Neural progenitor cell (in vitro differentiated cells): ENCODE data around the gene FAM163B. TPM values are rescaled to one million over a fixed set of nuclear protein-coding genes. Genes with fewer than 3 reads are reported as not detected.

Experiments
- DNase-seq: peaks from one replicate; pipeline ENCODE4 v3.0.0-alpha.2; 2016; ENCODE audit warnings: low spot score
- H2AFZ ChIP-seq: fragments of 200-600 bp; sonication (generic); replicated peaks from 2 replicates; pipeline ENCODE4 v1.6.1; 2016; ENCODE audit warnings: antibody characterized with exemption
- H3F3A ChIP-seq: fragments of 200-600 bp; sonication (generic); 2 replicates; pipeline ENCODE4 v1.6.1; 2016; ENCODE audit warnings: antibody characterized with exemption, low read depth
- H3K27ac ChIP-seq: fragments of 200-600 bp; sonication (generic); 2 replicates; pipeline ENCODE4 v1.5.1; 2016; ENCODE audit warnings: mild to moderate bottlenecking
- H3K27me3 ChIP-seq: fragments of 200-600 bp; sonication (generic); 2 replicates; pipeline ENCODE4 v1.6.1; 2016; ENCODE audit warnings: mild to moderate bottlenecking, moderate library complexity
- H3K36me3 ChIP-seq: fragments of 200-600 bp; sonication (generic); 2 replicates; pipeline ENCODE4 v1.5.1; 2016
- H3K4me1 ChIP-seq: fragments of 200-600 bp; sonication (generic); 2 replicates; pipeline ENCODE4 v1.6.1; 2016; ENCODE audit warnings: mixed run types
- H3K4me2 ChIP-seq: fragments of 200-600 bp; sonication (generic); 2 replicates; pipeline ENCODE4 v1.6.1; 2016
- H3K4me3 ChIP-seq: fragments of 200-600 bp; sonication (generic); 2 replicates; pipeline ENCODE4 v1.5.1; 2016
- H3K79me2 ChIP-seq: fragments of 200-600 bp; sonication (generic); 2 replicates; pipeline ENCODE4 v1.6.1; 2016; ENCODE audit warnings: low read depth
- H3K9ac ChIP-seq: fragments of 200-600 bp; sonication (generic); 2 replicates; pipeline ENCODE4 v1.6.1; 2016
- H3K9me3 ChIP-seq: fragments of 200-600 bp; sonication (generic); 2 replicates; pipeline ENCODE4 v1.5.1; 2016; ENCODE audit warnings: low read depth
- H4K20me1 ChIP-seq: fragments of 200-600 bp; sonication (generic); 2 replicates; pipeline ENCODE4 v1.6.1; 2016; ENCODE audit warnings: low read depth
- H3K27ac Mint-ChIP-seq: 3 replicates; pipeline ENCODE4 v1.8.0; 2021; ENCODE audit warnings: mixed read lengths
- H3K27me3 Mint-ChIP-seq: 2 replicates; pipeline ENCODE4 v1.8.0; 2022; ENCODE audit warnings: low read depth, mild to moderate bottlenecking, inconsistent platforms, moderate library complexity, mixed read lengths; ENCODE audit not compliant: insufficient read depth
- H3K36me3 Mint-ChIP-seq: 3 replicates; pipeline ENCODE4 v1.8.0; 2021; ENCODE audit warnings: mixed read lengths
- H3K4me1 Mint-ChIP-seq: 3 replicates; pipeline ENCODE4 v1.8.0; 2021; ENCODE audit warnings: mixed read lengths
- H3K4me3 Mint-ChIP-seq: 3 replicates; pipeline ENCODE4 v1.8.0; 2021; ENCODE audit warnings: mild to moderate bottlenecking, moderate library complexity, mixed read lengths
- H3K9me3 Mint-ChIP-seq: 3 replicates; pipeline ENCODE4 v1.8.0; 2020; ENCODE audit warnings: mixed read lengths
- EZH2 ChIP-seq: fragments of 200-600 bp; sonication (generic); IDR thresholded peaks from 2 replicates; pipeline ENCODE4 v1.6.1; 2017; ENCODE audit warnings: antibody characterized with exemption, mild to moderate bottlenecking, moderate library complexity
- EZH2phosphoT487 ChIP-seq: fragments of 200-600 bp; sonication (generic); IDR thresholded peaks from 2 replicates; pipeline ENCODE4 v1.6.1; 2017; ENCODE audit warnings: antibody characterized with exemption
- total RNA-seq: library from RNA; depleted of rRNA; stranded (reverse); fragments of >200 nt; gene quantifications from 2 replicates; pipeline ENCODE4 v1.2.3, GENCODE V29; 2015; ENCODE audit warnings: low replicate concordance
- TF ChIP-seq, protein P1 (sequence below): fragments of 200-600 bp; sonication (generic); IDR thresholded peaks from 2 replicates; pipeline ENCODE4 v1.5.1; 2017; ENCODE audit warnings: antibody characterized with exemption, mild to moderate bottlenecking

The FAM163B gene
- total RNA-seq, 1 donor from 2014 or later, result not detected

DNA sequence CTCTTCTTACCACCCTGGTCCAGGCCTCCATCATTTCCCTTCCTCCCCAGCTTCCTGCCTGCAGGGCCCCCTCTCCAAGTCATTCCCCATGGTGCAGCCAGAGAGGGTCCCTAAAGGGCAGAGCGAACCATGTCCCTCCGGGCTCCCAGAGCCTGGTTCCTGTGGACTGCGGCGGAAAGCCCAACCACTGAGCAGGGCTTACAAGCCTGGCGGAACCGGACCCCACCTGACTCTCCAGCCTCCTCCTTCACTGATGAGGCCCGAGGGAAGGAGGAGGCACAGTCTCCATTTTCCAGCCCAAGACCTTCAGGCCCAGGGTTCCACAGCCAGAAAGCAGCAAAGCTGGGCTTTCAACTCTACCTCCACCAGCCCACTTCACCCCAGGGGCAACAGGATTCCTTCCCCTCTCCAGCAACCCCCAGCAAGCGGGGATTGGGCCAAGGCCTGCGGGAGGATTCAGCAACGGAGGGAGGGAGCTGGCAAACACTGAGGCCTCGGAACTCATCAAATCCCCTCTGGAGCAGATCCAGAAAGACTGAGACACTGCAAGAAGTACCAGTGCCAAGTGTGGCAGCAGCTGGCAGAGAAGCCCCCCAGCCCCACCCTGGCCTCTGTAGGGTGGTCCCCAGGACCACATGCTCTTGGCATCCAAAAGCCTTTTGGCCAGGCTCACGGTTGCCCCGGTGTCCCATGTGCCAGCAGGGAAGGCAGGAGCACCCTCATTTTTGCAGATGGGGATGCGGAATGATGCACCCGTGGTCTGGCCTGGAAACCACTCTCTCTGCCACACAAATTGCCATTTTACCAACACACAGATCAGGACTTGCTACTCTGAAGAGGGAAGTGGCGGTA lies 3.1 kb downstream of the FAM163B start:
- DNase-seq, result no peak
- Histone ChIP-seq H3K4me3 (no peak overlapping the region), H2AFZ (no peak overlapping the region), H3K4me2 (no peak overlapping the region), H3K36me3 (no peaks in the 10 kb centered on the region), H4K20me1 (peaks cover 6% of the 10 kb centered on the region), H3F3A (peaks cover 4% of the 10 kb centered on the region), H3K4me1 (peaks cover 4% of the 10 kb centered on the region), H3K79me2 (no peaks in the 10 kb centered on the region), H3K9me3 (no peaks in the 10 kb centered on the region), H3K27ac (no peak overlapping the region), H3K27me3 (peaks cover 52% of the 10 kb centered on the region), H3K9ac (no peak overlapping the region)
- Mint-ChIP-seq H3K36me3 (no peaks in the 10 kb centered on the region), H3K27ac (no peak overlapping the region), H3K4me3 (no peak overlapping the region), H3K4me1 (peaks cover 9% of the 10 kb centered on the region), H3K27me3 (peaks cover 47% of the 10 kb centered on the region), H3K9me3 (no peaks in the 10 kb centered on the region)
- TF ChIP-seq EZH2phosphoT487, result no peak
- TF ChIP-seq EZH2, result no peak
- TF ChIP-seq, protein P1, sequence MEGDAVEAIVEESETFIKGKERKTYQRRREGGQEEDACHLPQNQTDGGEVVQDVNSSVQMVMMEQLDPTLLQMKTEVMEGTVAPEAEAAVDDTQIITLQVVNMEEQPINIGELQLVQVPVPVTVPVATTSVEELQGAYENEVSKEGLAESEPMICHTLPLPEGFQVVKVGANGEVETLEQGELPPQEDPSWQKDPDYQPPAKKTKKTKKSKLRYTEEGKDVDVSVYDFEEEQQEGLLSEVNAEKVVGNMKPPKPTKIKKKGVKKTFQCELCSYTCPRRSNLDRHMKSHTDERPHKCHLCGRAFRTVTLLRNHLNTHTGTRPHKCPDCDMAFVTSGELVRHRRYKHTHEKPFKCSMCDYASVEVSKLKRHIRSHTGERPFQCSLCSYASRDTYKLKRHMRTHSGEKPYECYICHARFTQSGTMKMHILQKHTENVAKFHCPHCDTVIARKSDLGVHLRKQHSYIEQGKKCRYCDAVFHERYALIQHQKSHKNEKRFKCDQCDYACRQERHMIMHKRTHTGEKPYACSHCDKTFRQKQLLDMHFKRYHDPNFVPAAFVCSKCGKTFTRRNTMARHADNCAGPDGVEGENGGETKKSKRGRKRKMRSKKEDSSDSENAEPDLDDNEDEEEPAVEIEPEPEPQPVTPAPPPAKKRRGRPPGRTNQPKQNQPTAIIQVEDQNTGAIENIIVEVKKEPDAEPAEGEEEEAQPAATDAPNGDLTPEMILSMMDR, result no peak

- H3K9me3 Mint-ChIP-seq, result no peaks in the 10 kb centered on the region
- no peak overlapping the region for H3K27ac Mint-ChIP-seq
- no peaks in the 10 kb centered on the region for H3K9me3 ChIP-seq
- H3K27me3 Mint-ChIP-seq, result peaks cover 41% of the 10 kb centered on the region
- H3K4me2 ChIP-seq, result no peak overlapping the region
- H3K27me3 ChIP-seq, result peaks cover 45% of the 10 kb centered on the region
- H3K27ac ChIP-seq, result no peak overlapping the region
- H3K79me2 ChIP-seq, result no peaks in the 10 kb centered on the region
- no peak for TF ChIP-seq EZH2phosphoT487
- TF ChIP-seq, protein P1, result no peak
- no peak for TF ChIP-seq EZH2
- H3K4me1 Mint-ChIP-seq, result peaks cover 9% of the 10 kb centered on the region
- H3K36me3 Mint-ChIP-seq, result no peaks in the 10 kb centered on the region
- peaks cover 6% of the 10 kb centered on the region for H4K20me1 ChIP-seq
- H3K4me1 ChIP-seq, result peaks cover 4% of the 10 kb centered on the region
- no peaks in the 10 kb centered on the region for H3K36me3 ChIP-seq
- no peak for DNase-seq
- no peak overlapping the region for H3K9ac ChIP-seq
- H2AFZ ChIP-seq, result no peak overlapping the region
- peaks cover 4% of the 10 kb centered on the region for H3F3A ChIP-seq
- H3K4me3 Mint-ChIP-seq, result no peak overlapping the region
- no peak overlapping the region for H3K4me3 ChIP-seq
Observed at GRCh38 chr9:133605446-133605845, 3.7 kb downstream of the FAM163B start.

DNA sequence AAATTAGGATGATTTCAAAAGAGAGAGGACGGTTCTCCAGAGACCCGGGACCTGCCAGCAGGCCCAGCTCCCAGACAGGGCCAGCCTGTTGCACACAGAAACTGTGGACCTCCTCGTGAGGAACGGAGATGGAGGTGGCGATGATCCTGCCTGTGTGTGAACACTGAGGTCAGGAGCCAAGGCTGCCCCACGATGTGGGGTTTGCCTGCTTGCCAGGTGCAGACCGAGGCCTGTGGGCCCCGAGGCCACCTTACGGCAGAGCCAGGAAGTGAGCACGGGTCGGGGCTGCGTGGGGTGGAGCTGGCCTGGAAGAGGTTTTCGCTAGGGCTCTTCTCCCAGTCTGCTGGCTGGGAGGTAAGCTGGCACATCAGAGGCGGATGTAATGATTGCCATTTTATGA lies 4.3 kb downstream of the FAM163B start:
- Mint-ChIP-seq H3K9me3 (no peaks in the 10 kb centered on the region), H3K36me3 (no peaks in the 10 kb centered on the region), H3K27ac (no peak overlapping the region), H3K4me3 (no peak overlapping the region), H3K27me3 (peaks cover 35% of the 10 kb centered on the region), H3K4me1 (peaks cover 9% of the 10 kb centered on the region)
- H3K36me3 ChIP-seq, result no peaks in the 10 kb centered on the region
- no peak overlapping the region for H2AFZ ChIP-seq
- H3K9ac ChIP-seq, result no peak overlapping the region
- H3K4me2 ChIP-seq, result no peak overlapping the region
- no peak overlapping the region for H3K4me3 ChIP-seq
- no peaks in the 10 kb centered on the region for H3K9me3 ChIP-seq
- no peak for DNase-seq
- TF ChIP-seq EZH2phosphoT487 (no peak), EZH2 (no peak)
- TF ChIP-seq, protein P1, result no peak
- H3K27me3 ChIP-seq, result peaks cover 39% of the 10 kb centered on the region
- H4K20me1 ChIP-seq, result peaks cover 5% of the 10 kb centered on the region
- H3K4me1 ChIP-seq, result peaks cover 4% of the 10 kb centered on the region
- H3K27ac ChIP-seq, result no peak overlapping the region
- no peaks in the 10 kb centered on the region for H3K79me2 ChIP-seq
- H3F3A ChIP-seq, result peaks cover 4% of the 10 kb centered on the region
